ENCODE data around the gene ZNF367.

DNA sequence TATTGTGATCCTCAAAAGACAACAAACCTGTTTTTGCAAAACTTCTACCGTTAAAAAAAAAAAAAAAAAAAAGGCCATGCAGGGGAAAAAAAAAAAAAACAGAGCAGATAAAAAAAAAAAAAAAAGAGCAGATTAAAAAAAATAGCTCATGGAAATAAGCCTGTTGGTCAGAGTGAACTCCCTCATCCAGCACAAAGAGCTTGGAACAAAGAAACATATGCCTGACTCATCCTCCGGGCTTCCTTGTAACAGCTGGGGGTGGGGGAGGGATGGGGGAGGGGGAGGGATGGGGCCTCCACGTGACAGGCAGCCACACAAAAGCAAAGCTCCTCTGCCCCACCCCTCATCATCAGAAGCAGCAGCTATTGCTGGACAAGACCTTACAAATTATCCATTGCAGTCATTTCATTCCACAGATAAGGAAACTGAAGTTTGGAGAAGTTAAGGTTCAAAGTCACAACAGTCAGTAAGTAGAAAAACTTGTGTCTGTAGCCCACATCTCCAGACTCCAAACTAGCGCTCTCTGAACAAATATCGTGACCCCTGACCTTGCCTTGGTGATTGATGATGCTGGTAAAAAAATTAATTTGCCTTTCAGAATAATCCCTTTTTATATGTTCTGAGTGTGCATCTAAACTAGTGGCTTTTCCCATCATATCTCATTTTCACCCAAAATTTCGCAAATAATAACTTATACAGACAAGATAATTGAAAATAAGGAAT is 73.6 kb downstream of the ZNF367 start:
- no peak for TF ChIP-seq CTCF (conservative IDR thresholded peaks at IDR 0.05; ENCODE audit: low read length)
- TF ChIP-seq EZH2phosphoT487 (IDR thresholded peaks at IDR 0.05; ENCODE audit: borderline replicate concordance) = no peak
